Right atrium auricular region (tissue), 2 donors: Measurements from ENCODE around the gene WNT1. TPM values are rescaled to one million over a fixed set of nuclear protein-coding genes. Genes with fewer than 3 reads are reported as not detected.
A peak's percentile ranks its signal among the peaks of the same experiment; 100 is the strongest.

ENCODE experiments used
- DNase-seq: peaks from one replicate; pipeline ENCODE4 v3.0.0-alpha.2; 2019; ENCODE audit warnings: low spot score
- H3K27ac ChIP-seq, 2 donors: fragments of 200-600 bp; sonication (generic); 1 replicate in 1 of 2; 2 replicates in 1 of 2; pipeline ENCODE4 v1.5.1; 2016 to 2019
- H3K27me3 ChIP-seq, 2 donors: fragments of 200-600 bp; sonication (generic); one replicate each; pipeline versions ENCODE4 v1.5.1 to v1.6.0; 2017 to 2019
- H3K36me3 ChIP-seq: fragments of 200-600 bp; sonication (generic); one replicate; pipeline ENCODE4 v1.5.1; 2016
- H3K4me1 ChIP-seq, 2 donors: fragments of 200-600 bp; sonication (generic); one replicate each; pipeline versions ENCODE4 v1.5.1 to v1.6.0; 2017 to 2019
- H3K4me3 ChIP-seq, 2 donors: fragments of 200-600 bp; sonication (generic); 1 replicate in 1 of 2; 2 replicates in 1 of 2; pipeline ENCODE4 v1.5.1; 2017 to 2019; ENCODE audit warnings: mild to moderate bottlenecking in 1 of 2, moderate library complexity in 1 of 2
- H3K9me3 ChIP-seq, 2 donors: fragments of 200-600 bp; sonication (generic); one replicate each; pipeline ENCODE4 v1.5.1; 2019
- CTCF ChIP-seq, 2 donors: fragments of 200-600 bp; sonication (generic); IDR thresholded peaks; one replicate each; pipeline ENCODE4 v1.5.1; 2019; ENCODE audit warnings: antibody characterized with exemption in 2 of 2
- total RNA-seq, 2 donors: library from RNA; depleted of rRNA; stranded (reverse); fragments of >200 nt; gene quantifications; one replicate each; pipeline ENCODE4 v1.1.0, GENCODE V29; 2016

The WNT1 gene
- total RNA-seq, 2 donors from 2014 or later: not detected

GRCh38 chr12:48936379-48936979 is 41.6 kb upstream of the WNT1 start:
- peak; percentile 81 to 87 for TF ChIP-seq CTCF (IDR thresholded peaks at IDR 0.05)

GRCh38 chr12:48937170-48937569 is 41.0 kb upstream of the WNT1 start:
- no peaks in the 10 kb centered on the region for H3K9me3 ChIP-seq
- no peak for TF ChIP-seq CTCF (IDR thresholded peaks at IDR 0.05)

More at GRCh38 chr12:48936379-48936979, 41.6 kb upstream of the WNT1 start:
- Histone ChIP-seq H3K9me3 (no peaks in the 10 kb centered on the region), H3K4me1 (no peaks in the 10 kb centered on the region), H3K4me3 (no peak overlapping the region), H3K36me3 (peaks cover 49% of the 10 kb centered on the region), H3K27ac (no peak overlapping the region), H3K27me3 (no peaks in the 10 kb centered on the region)
- peak; percentile 79 for DNase-seq

GRCh38 chr12:48938805-48939204 is 39.3 kb upstream of the WNT1 start:
- peaks cover 32% of the 10 kb centered on the region for H3K36me3 ChIP-seq
- no peaks in the 10 kb centered on the region for H3K9me3 ChIP-seq
- H3K27ac ChIP-seq: no peak overlapping the region
- TF ChIP-seq CTCF (IDR thresholded peaks at IDR 0.05): no peak
- DNase-seq: no peak
- H3K4me3 ChIP-seq: no peak overlapping the region
- peaks cover 0 to 6% of the 10 kb centered on the region in 2 donors for H3K4me1 ChIP-seq
- H3K27me3 ChIP-seq: no peaks in the 10 kb centered on the region

More at GRCh38 chr12:48937170-48937569, 41.0 kb upstream of the WNT1 start:
- no peak for DNase-seq
- H3K27ac ChIP-seq: no peak overlapping the region
- no peaks in the 10 kb centered on the region for H3K4me1 ChIP-seq
- no peak overlapping the region for H3K4me3 ChIP-seq
- peaks cover 45% of the 10 kb centered on the region for H3K36me3 ChIP-seq
- no peaks in the 10 kb centered on the region for H3K27me3 ChIP-seq

DNA sequence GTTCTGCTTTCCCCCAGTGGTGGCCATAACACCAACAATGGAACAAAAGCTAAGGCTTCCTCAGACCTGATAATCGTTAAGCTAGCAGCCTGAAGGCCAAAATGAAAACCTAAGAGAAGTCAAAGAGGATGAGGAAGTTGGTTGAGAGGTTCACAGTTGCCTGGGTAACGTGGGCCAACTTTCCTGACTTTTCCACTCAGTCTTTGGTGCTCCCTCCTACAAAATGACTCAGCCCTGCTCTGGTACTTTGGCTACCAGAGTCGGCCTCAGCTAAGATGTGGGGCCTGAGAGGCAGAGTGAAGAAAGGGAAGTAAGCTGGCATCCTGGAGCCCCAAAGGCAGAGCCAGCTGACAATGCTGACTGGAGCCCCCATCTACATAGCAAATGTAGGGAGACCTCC is 37.9 kb upstream of the WNT1 start:
- Histone ChIP-seq H3K9me3 (no peaks in the 10 kb centered on the region), H3K4me1 (peaks cover 0 to 6% of the 10 kb centered on the region in 2 donors), H3K4me3 (no peak overlapping the region), H3K27ac (no peak overlapping the region), H3K27me3 (no peaks in the 10 kb centered on the region), H3K36me3 (peaks cover 32% of the 10 kb centered on the region)
- no peak for DNase-seq
- no peak for TF ChIP-seq CTCF (IDR thresholded peaks at IDR 0.05)

DNA sequence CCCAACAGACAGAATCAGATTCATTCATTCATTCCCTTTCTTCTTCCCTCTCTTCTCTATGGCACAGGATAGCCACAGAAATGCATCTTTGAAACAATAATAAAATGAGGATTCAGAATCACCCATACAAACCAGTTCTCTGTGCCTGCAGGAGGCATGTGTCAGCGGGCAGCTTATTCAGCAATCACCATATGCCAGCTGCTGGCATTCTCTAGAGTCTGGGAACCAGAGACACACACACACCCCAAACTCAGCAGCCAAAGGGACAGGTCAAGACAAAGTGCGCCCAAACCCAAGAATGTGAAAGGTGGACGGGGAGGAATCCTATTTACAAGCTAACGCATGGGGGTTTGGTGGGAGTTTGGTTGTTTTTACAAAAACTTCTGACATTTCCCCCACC is 34.9 kb upstream of the WNT1 start:
- no peak for TF ChIP-seq CTCF (IDR thresholded peaks at IDR 0.05)
- Histone ChIP-seq H3K36me3 (peaks cover 27% of the 10 kb centered on the region), H3K4me1 (peaks cover 0 to 17% of the 10 kb centered on the region in 2 donors)

DNA sequence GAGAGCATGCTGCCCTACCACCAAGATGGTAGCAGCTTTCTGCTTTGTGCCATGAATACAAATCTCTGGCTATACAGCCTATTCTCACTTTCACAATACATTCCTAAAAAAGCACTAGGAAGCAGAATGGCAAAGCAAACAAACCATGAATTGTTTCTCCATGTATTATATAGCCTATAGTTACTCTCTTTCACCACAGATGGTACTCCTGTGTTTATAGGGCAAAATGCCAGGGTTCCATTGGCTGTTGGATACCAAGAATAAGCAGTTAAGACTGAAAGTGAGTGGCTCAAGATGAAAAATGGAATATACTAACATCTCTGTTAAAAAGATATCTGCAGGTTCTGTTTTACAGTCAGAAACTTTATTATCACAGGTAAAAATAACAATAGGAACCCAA is 31.9 kb upstream of the WNT1 start:
- H3K4me1 ChIP-seq: peaks cover 0 to 17% of the 10 kb centered on the region in 2 donors
- no peaks in the 10 kb centered on the region for H3K9me3 ChIP-seq
- no peak overlapping the region for H3K4me3 ChIP-seq
- no peaks in the 10 kb centered on the region for H3K27me3 ChIP-seq
- no peak for DNase-seq
- no peaks in the 10 kb centered on the region for H3K36me3 ChIP-seq
- no peak for TF ChIP-seq CTCF (IDR thresholded peaks at IDR 0.05)
- H3K27ac ChIP-seq: no peak overlapping the region

More for the DNA sequence above, 34.9 kb upstream of the WNT1 start:
- H3K27ac ChIP-seq: no peak overlapping the region
- no peak for DNase-seq
- H3K4me3 ChIP-seq: no peak overlapping the region
- H3K9me3 ChIP-seq: no peaks in the 10 kb centered on the region
- H3K27me3 ChIP-seq: no peaks in the 10 kb centered on the region
